ENCODE data around the gene HMGA1.

- TF ChIP-seq CTCF (IDR thresholded peaks at IDR 0.05; ENCODE audit: low read depth, low read length, poor library complexity, severe bottlenecking) (no peak), EZH2phosphoT487 (IDR thresholded peaks at IDR 0.05; ENCODE audit: borderline replicate concordance, low read length) (no peak)
Observed at GRCh38 chr6:34249469-34250261, 13.0 kb downstream of the HMGA1 start.
